Measurements from ENCODE around the gene CYTH2. TPM values are rescaled to one million over a fixed set of nuclear protein-coding genes. Genes with fewer than 3 reads are reported as not detected.

Gene CYTH2
- total and polyA plus RNA-seq, 2 of the 8 experiments (the other 6 are each of a cell fraction or from before 2014, with no cell fraction given): 43.7 to 71.4 TPM

GRCh38 chr19:48530066-48530720 lies 61.0 kb downstream of the CYTH2 start:
- H4K91ac ChIP-seq (replicated peaks; ENCODE audit: insufficient read length, low read length): no peak overlapping the region
- H3K23me2 ChIP-seq (ENCODE audit: low read depth, low read length): no peaks in the 10 kb centered on the region
- H3K14ac ChIP-seq (ENCODE audit: insufficient read length): no peak overlapping the region
- H3K36me3 ChIP-seq (ENCODE audit: control insufficient read depth in 2 of 4, insufficient read depth in 4 of 4, low read length in 3 of 4): no peaks in the 10 kb centered on the region
- H3K79me1 ChIP-seq (ENCODE audit: low read depth, low read length): no peaks in the 10 kb centered on the region
- no peaks in the 10 kb centered on the region for H4K20me1 ChIP-seq (replicated peaks in 1 of 2; ENCODE audit: control insufficient read depth in 1 of 2, insufficient read depth in 2 of 2, low read length in 2 of 2)
- no peak overlapping the region for H3K4ac ChIP-seq (replicated peaks; ENCODE audit: insufficient read length, low read depth, low read length)
- DNase-seq (ENCODE audit: low read depth in 1 of 2, low spot score in 2 of 2) (no peak), FAIRE-seq (no peak)
- H3K79me2 ChIP-seq (ENCODE audit: control insufficient read depth in 1 of 2, insufficient read depth in 2 of 2, low read length in 2 of 2): no peaks in the 10 kb centered on the region
- H4K5ac ChIP-seq (ENCODE audit: insufficient read length, low read depth, low read length): no peak overlapping the region
- H2AFZ ChIP-seq (ENCODE audit: low read length): no peak overlapping the region
- no peak overlapping the region for H3K23ac ChIP-seq (ENCODE audit: insufficient read length)
- ChIA-PET POLR2A (ENCODE audit: partially characterized antibody) (interaction anchor here (1.0 to 1.6 kb wide), 3 partner anchors 17 to 83 kb away, joined by 3 read pairs; no protein-coding TSS in a partner anchor), CTCF (ENCODE audit: partially characterized antibody) (interaction anchor here (1.0 to 2.7 kb wide), 4 partner anchors 15 to 823 kb away, joined by 3 to 8 read pairs (median 3); no protein-coding TSS in a partner anchor)
- H3K9ac ChIP-seq (replicated peaks in 1 of 4; ENCODE audit: extremely low read depth in 1 of 4, low read depth in 3 of 4, low read length in 3 of 4): no peak overlapping the region
- H2BK5ac ChIP-seq (ENCODE audit: low read depth, low read length): no peak overlapping the region
- WGBS, 2 experiments (ENCODE audit: extremely low coverage in 1 of 2, insufficient coverage in 1 of 2, insufficient read length in 1 of 2, insufficient replicate concordance in 2 of 2, low coverage in 1 of 2, low lambda C conversion rate in 2 of 2, missing lambda C conversion rate in 1 of 2): 88% methylated on average over 20 of the region's 20 CpGs; no CpG with 5 or more reads in 1 of the 2 experiments
- no peak overlapping the region for H2BK120ac ChIP-seq (replicated peaks; ENCODE audit: low read depth, low read length)
- 0 out of 7 replicates have a peak, but pooled peaks cover 0 to 2% (median 0%) of the 10 kb centered on the region in 4 experiments for H3K4me1 ChIP-seq (replicated peaks in 1 of 4; ENCODE audit: control insufficient read depth in 3 of 4, insufficient read depth in 4 of 4, low read length in 3 of 4)
- H2BK15ac ChIP-seq (ENCODE audit: low read length): no peak overlapping the region
- no peak overlapping the region for H2BK20ac ChIP-seq (ENCODE audit: low read length)
- no peak overlapping the region for H3K18ac ChIP-seq (ENCODE audit: extremely low read depth, low read length)
- no peak overlapping the region for H3K27ac ChIP-seq (ENCODE audit: low read depth, low read length)
- H3K4me3 ChIP-seq (ENCODE audit: extremely low read depth in 1 of 4, insufficient read depth in 2 of 4, low read depth in 3 of 4, low read length in 4 of 4): no peak overlapping the region
- H3K4me2 ChIP-seq (ENCODE audit: insufficient read depth in 1 of 2, low read depth in 2 of 2, low read length in 2 of 2): no peak overlapping the region
- H3K27me3 ChIP-seq (replicated peaks in 1 of 4; ENCODE audit: control insufficient read depth in 3 of 4, extremely low read depth in 1 of 4, insufficient read depth in 3 of 4, low read length in 3 of 4): no peaks in the 10 kb centered on the region
- no peak overlapping the region for H3K56ac ChIP-seq (replicated peaks; ENCODE audit: insufficient read length, low read depth, low read length)
- H2AK5ac ChIP-seq (ENCODE audit: low read depth, low read length): no peak overlapping the region
- H3K9me3 ChIP-seq (ENCODE audit: insufficient read depth in 2 of 2, low read depth in 1 of 2, low read length in 1 of 2): peaks cover 7% of the 10 kb centered on the region in 2 experiments; a peak in 2 of 4 replicates
- H2BK12ac ChIP-seq (ENCODE audit: low read depth, low read length): no peak overlapping the region
- no peak overlapping the region for H4K8ac ChIP-seq (ENCODE audit: extremely low read depth, insufficient read depth, low read length)
- no peak for TF ChIP-seq CTCF (IDR thresholded peaks at IDR 0.05; ENCODE audit: control extremely low read depth in 1 of 3, insufficient read depth in 1 of 3, low read depth in 1 of 3, low read length in 3 of 3)
- no peak for TF ChIP-seq JUND (IDR thresholded peaks at IDR 0.05; ENCODE audit: low read length)
- TF ChIP-seq NANOG (IDR thresholded peaks at IDR 0.05; ENCODE audit: insufficient read depth, low read depth, low read length, poor library complexity, severe bottlenecking): no peak
- TF ChIP-seq MAX (IDR thresholded peaks at IDR 0.05): no peak
- TF ChIP-seq ATF2 (IDR thresholded peaks at IDR 0.05; ENCODE audit: low read length): no peak
- no peak for TF ChIP-seq HDAC6 (IDR thresholded peaks at IDR 0.05; ENCODE audit: low read depth, low read length)
- no peak for TF ChIP-seq RXRA (IDR thresholded peaks at IDR 0.05; ENCODE audit: insufficient read depth, low read depth, low read length)
- TF ChIP-seq SIX5 (IDR thresholded peaks at IDR 0.05; ENCODE audit: low read depth, low read length): no peak
